HG03095 (cell line): Measurements from ENCODE around the gene CUX1.
"Not testable (repeated sequence)": the region's sequence is repeated elsewhere in the genome, so short reads cannot be mapped to it uniquely, and the experiment has no call there.

Experiments
- ATAC-seq: cut with Tn5 transposase; IDR thresholded peaks from one replicate; pipeline ENCODE4 v1.9.1; 2021; ENCODE audit warnings: moderate library complexity; ENCODE audit not compliant: unreplicated experiment

CUX1 gene

DNA sequence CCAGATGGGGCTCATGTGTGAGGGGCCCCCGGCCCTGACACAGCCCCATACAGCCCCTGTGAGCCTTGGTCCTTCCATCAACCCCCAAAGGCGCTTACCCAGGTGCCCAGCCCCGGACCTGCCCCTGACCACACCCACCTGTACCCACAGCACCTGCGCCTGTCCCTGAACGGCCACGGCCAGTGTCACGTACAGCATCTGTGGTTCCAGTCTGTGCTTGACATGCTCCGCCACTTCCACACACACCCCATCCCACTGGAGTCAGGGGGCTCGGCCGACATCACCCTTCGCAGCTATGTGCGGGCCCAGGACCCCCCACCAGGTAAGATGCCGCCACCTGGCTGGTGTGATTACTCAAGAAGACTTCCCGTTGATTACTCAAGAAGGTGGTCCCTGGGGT is 502.8 kb downstream of the CUX1 start:
- ATAC-seq: no peak

DNA sequence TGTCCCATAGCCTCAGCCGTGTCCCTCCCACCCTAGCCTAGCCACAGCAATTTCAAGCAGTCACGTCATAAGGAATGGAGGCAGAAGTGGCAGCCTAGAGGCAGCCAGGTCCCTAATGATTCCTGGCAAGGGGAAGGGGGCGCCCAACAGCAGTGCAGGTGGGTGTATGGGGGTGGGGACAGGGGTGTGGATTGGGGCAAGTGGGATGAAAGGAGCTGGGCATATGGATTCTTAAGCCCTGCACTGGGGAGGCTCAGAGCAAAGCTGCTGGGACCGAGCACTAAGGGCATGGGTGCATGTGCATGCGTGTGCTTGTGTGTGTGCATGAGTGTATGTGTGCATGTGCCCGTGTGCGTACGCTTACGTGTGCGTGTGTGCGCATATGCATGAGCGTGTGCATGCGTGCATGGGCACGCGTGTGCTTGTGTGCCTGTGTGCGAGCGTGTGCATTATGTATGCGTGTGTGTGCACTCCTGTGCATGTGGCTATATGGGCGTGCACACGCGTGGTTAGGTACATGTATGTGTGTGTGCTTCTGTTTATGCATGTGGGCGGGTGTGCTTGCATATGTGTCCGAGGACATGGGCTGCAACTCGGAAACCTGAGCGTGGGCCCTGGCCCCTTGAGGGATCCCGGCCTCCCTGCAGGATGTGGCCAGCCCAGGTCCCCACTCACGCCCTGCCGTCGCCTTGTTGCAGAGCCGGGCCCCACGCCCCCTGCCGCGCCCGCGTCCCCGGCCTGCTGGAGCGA is 503.4 kb downstream of the CUX1 start:
- ATAC-seq: no peak

DNA sequence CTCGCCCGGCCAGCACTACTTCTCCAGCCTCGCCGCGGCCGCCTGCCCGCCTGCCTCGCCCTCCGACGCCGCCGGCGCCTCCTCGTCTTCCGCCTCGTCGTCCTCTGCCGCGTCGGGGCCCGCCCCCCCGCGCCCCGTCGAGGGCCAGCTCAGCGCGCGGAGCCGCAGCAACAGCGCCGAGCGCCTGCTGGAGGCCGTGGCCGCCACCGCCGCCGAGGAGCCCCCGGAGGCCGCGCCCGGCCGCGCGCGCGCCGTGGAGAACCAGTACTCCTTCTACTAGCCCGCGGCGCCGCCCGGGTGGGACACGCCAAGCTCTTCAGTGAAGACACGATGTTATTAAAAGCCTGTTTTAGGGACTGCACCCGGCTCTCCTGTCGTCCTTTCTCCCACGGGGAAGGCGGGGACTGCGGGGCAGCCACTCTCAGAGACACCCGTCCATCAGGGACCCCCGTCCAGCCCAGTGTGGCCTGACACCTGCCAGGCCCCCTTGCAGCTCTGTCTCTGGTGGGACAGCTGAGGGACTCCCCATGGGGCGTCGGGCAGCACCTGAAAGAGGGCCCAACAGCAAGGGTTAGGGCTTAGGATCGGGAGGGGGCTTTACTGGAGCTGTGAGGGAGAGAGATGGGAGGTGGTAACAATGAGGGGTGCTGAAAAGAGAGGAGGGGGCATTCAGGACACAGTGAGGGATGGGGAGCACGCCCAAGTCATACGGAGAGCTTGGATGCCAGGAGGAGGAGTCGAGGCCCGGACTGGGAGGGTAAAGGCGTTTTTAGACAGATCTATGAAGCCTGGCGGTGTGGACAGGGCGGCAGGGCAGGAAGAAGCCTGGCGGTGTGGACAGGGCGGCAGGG is 504.1 kb downstream of the CUX1 start:
- no peak for ATAC-seq

DNA sequence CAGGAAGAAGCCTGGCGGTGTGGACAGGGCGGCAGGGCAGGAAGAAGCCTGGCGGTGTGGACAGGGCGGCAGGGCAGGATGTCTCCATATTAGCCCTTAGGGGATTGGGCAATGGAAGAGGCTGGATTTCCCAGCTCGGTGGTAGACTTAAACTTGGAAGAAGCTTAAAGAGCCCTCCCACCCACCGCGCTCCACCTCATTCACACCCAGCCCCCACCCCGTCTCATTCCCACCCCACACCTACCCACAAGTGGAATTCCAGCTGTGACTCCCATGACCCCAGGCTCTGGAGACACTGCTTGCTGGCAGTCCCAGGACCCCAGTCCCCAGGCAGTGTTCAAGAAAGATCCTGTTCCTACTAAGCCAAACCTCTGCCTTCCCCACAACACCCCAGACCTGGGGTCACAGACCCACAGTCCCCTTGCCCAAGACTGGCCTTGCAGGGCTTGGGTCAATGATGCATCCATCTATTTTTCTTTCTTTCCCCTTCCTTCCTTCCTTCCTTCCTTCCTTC is 504.8 kb downstream of the CUX1 start:
- ATAC-seq: no peak

DNA sequence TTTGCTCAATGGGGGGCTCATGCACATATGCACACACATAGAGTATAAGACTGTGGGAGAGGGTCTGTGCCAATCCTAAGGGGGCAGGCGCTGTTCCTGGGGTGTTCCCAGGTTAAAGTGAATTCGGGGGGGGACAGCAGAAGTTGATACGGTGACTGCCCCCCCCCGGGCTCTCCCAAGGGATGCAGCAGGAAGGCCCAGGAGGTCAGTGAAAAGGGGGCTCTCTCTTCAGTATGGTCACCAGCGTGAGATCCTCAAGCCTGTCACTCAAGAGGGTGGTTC is 506.4 kb downstream of the CUX1 start:
- no peak for ATAC-seq

DNA sequence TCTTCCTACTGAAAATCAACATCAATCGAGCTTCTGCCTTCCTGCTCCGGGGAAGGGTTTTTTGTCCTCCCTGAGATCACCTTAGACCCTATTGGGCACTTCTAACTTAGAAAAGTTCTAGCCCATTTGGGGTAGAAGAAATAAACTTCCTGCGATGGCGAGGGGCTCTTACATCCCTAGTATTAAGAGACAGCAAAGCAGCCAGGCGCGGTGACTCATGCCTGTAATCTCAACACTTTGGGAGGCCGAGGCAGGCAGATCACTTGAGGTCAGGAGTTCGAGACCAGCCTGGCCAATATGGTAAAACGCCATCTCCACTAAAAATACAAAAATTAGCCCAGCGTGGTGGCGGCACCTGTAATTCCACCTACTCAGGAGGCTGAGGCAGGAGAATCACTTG is 507.7 kb downstream of the CUX1 start:
- not testable (repeated sequence) for ATAC-seq

DNA sequence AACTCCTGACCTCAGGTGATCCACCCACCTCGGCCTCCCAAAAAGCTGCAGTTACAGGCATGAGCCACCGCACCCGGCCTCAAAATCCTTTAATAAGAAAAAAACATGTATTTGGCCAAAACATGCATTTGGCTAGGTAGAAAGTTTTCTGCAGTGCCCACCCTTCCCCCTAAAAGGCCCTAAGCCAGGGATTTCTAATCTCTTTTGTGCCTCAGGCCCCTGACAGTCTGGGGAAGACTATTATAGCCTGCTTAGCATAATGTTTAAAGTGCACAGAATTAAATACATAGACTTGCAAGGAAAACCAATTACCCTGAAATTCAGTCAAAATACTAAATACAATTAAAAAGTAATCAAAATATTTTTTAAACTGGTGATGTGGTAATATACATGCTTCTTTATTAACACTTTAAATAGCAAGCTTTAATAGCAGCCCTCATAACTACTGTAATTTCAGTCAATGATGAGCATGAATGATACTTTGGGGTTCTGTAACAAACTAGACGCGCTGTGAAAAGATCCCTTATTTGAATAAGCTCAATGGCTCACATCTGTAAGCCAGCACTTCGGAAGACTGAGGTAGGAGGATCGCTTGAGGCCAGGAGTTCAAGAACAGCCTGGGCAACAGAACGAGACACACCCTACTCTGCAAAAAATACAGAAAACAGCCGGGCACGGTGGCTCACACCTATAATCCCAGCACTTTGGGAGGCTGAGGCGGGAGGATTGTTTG is 508.9 kb downstream of the CUX1 start:
- no peak for ATAC-seq

DNA sequence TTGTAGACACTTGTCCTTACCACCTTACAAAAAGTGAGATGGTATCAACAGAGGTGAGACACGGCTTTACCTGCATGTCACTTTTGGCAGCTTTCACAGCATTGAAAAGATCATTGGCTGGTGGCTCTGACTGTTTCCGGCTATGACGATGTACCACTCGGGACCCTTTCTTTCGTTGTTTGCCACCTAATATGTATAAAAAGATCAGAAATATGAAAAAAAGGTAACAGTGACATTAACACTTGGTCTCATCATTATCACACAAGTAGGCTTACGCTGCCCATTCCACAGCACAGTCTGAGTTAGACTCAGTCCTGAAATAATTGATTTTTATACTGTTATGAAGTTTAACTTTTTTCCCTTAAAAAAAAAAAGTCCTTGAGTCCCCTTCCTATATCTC is 509.8 kb downstream of the CUX1 start:
- not testable (repeated sequence) for ATAC-seq

DNA sequence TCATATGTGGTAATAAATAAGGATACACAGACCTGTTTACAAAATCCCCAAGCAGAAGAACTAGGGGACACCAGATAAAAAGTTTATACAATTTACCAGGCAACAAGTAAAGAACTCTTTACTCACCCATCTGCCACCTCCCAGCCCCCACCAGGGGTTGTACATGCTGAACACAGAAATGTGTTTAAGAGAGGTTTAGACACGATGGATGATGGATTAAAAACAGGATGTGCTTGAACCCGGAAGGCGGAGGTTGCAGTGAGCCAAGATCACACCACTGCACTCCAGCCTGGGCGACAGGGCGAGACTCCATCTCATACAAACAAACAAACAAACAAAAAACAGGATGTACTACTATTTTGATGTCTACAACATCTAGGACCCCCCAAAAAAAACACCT is 511.4 kb downstream of the CUX1 start:
- ATAC-seq: not testable (repeated sequence)

DNA sequence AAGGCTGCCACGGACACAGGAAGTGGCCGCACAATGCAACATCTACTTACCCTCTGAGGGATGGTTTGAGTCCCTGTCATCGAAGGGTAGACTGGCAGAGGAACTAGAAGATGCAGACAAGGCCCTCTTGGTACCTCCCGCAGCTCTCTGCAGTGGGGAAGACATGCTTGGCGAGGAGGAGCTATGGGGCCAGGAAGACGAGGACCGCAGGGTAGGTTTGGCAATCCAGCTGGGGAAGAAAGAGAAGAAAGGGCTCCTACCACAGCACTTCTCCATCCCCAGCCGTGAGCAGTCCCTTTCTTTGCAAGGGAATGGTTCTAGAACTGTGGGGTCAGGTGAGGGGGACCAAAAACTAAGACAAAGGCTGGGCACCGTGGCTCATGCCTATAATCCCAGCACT is 511.9 kb downstream of the CUX1 start:
- not testable (repeated sequence) for ATAC-seq

DNA sequence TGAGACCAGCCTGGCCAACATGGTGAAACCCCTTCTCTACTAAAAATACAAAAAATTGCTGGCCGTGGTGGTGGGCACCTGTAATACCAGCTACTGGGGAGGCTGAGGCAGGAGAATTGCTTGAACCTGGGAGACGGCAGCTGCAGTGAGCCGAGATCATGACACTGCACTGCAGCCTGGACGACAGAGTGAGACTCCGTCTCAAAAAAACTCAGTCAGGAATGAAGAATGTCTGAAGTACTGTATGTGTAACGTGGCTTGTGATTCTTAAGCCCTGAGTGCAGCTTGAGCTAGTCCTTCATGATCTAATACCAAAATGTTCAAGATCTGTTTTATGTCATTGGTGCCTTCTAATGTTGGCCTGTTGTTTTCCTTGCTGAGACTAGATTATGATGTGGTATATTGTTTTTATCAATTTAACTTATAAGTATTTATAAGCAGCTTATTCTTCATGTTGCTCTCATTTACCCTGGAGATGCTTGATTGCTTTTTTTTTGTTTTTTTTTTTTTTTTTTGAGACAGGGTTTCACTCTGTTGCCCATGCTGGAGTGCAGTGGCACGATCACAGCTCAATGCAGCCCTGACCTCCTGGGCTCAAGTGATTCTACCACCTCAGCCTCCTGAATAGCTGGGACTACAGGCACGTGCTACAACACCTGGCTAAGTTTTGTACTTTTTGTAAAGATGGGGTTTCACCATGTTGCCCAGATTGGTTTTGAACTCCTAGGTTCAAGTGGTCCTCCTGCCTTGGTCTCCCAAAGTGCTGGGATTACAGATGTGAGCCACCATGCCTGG is 513.4 kb downstream of the CUX1 start:
- ATAC-seq: not testable (repeated sequence)
